HepG2 (cell line): Measurements from ENCODE around the gene IRF7. TPM values are rescaled to one million over a fixed set of nuclear protein-coding genes. Genes with fewer than 3 reads are reported as not detected.
A peak's percentile ranks its signal among the peaks of the same experiment; 100 is the strongest.

Experiments
- microRNA counts: library from miRNA; unstranded; fragments of <30 nt; microRNA quantifications from one replicate; lab custom pipeline; 2015
- microRNA-seq: library from miRNA; unstranded; fragments of <30 nt; microRNA quantifications from one replicate; pipeline ENCODE4, GENCODE V29; 2020
- polyA plus RNA-seq, 8 experiments: library from polyadenylated mRNA; depleted of rRNA in 3 of 8; stranded (reverse) in 7 of 8; unstranded in 1 of 8; fragments of >200 nt; fragmentation: Illumina TruSeq in 4 of 8; extraction: Trizol in 4 of 8; gene quantifications; 2 replicates each; pipeline versions ENCODE4 v1.2.1 to v1.2.3, GENCODE V29; 2011 to 2016; ENCODE audit warnings: low read depth in 4 of 8, missing spikeins in 1 of 8, mixed read lengths in 1 of 8; ENCODE audit not compliant: insufficient read depth in 1 of 8
- small RNA-seq, 3 experiments: library from RNA; depleted of rRNA; stranded (forward); fragments of <200 nt; gene quantifications; one replicate each; pipeline ENCODE3, GENCODE V24; 2012; ENCODE audit warnings: low read depth in 2 of 3, low replicate concordance in 1 of 3; ENCODE audit not compliant: insufficient read length in 3 of 3, insufficient read depth in 2 of 3
- total RNA-seq, 5 experiments: library from RNA; depleted of rRNA; stranded (reverse); fragments of >200 nt; fragmentation: Illumina TruSeq; extraction: Trizol; gene quantifications; 2 replicates each; pipeline ENCODE4 v1.2.3, GENCODE V29; 2016; ENCODE audit warnings: low read depth in 1 of 5

The IRF7 gene
- total and polyA plus RNA-seq, 2 of the 13 experiments (the other 11 are each of a cell fraction or from before 2014, with no cell fraction given) = not detected

MicroRNAs encoded within 50 kb of the gene (microRNA counts, 767-probe panel; counts per million panel counts)
- not detected for microRNA hsa-miR-210 (lab: Ali Mortazavi, UCI)

Small RNAs within 50 kb of the gene (microRNA-seq; reads per million reads assigned to microRNA genes)
- 162 reads per million, percentile 78 among the genes with 10 or more reads in this experiment for gene MIR210

Small RNAs within 50 kb of the gene (small RNA-seq; reads per million reads assigned to genes)
- gene MIR210 = 20.8 to 2,495 (median 1,175) reads per million in 3 experiments

Other genes starting within 250 kb of the IRF7 start
- gene B4GALNT4, start 246.5 kb downstream of the IRF7 start, total RNA-seq (2016; rRNA removed; fragmentation: Illumina TruSeq; extraction: Trizol) = 24.8 and 50.1 TPM in 2 replicates
- 30.5 and 34.4 TPM in 2 replicates for gene B4GALNT4, start 246.5 kb downstream of the IRF7 start, polyA plus RNA-seq (2011; rRNA removed)
- gene PKP3, start 221.7 kb downstream of the IRF7 start, total RNA-seq (2016; rRNA removed; fragmentation: Illumina TruSeq; extraction: Trizol) = 21.1 and 28.7 TPM in 2 replicates
- 18.0 and 25.1 TPM in 2 replicates for gene PKP3, start 221.7 kb downstream of the IRF7 start, polyA plus RNA-seq (2011; rRNA removed)
- 0.80 and 2.1 TPM in 2 replicates for gene SIGIRR, start 201.0 kb downstream of the IRF7 start, total RNA-seq (2016; rRNA removed; fragmentation: Illumina TruSeq; extraction: Trizol)
- gene SIGIRR, start 201.0 kb downstream of the IRF7 start, polyA plus RNA-seq (2011; rRNA removed) = 1.2 and 2.1 TPM in 2 replicates
- 1.5 and 8.9 TPM in 2 replicates for gene ANO9, start 173.9 kb downstream of the IRF7 start, total RNA-seq (2016; rRNA removed; fragmentation: Illumina TruSeq; extraction: Trizol)
- 14.3 and 19.9 TPM in 2 replicates for gene ANO9, start 173.9 kb downstream of the IRF7 start, polyA plus RNA-seq (2011; rRNA removed)
- gene PTDSS2, start 165.7 kb downstream of the IRF7 start, total RNA-seq (2016; rRNA removed; fragmentation: Illumina TruSeq; extraction: Trizol) = 11.3 and 21.7 TPM in 2 replicates
- 26.4 and 37.6 TPM in 2 replicates for gene PTDSS2, start 165.7 kb downstream of the IRF7 start, polyA plus RNA-seq (2011; rRNA removed)
- 74.1 and 81.3 TPM in 2 replicates for gene RNH1, start 108.7 kb downstream of the IRF7 start, total RNA-seq (2016; rRNA removed; fragmentation: Illumina TruSeq; extraction: Trizol)
- gene RNH1, start 108.7 kb downstream of the IRF7 start, polyA plus RNA-seq (2011; rRNA removed) = 36.0 and 51.4 TPM in 2 replicates
- 47.5 and 50.0 TPM in 2 replicates for gene HRAS, start 80.4 kb downstream of the IRF7 start, total RNA-seq (2016; rRNA removed; fragmentation: Illumina TruSeq; extraction: Trizol)
- 32.9 TPM in 2 replicates for gene HRAS, start 80.4 kb downstream of the IRF7 start, polyA plus RNA-seq (2011; rRNA removed)
- 0.08 and 0.11 TPM in 2 replicates for gene LRRC56, start 78.4 kb downstream of the IRF7 start, total RNA-seq (2016; rRNA removed; fragmentation: Illumina TruSeq; extraction: Trizol)
- 0.29 and 0.46 TPM in 2 replicates for gene LRRC56, start 78.4 kb downstream of the IRF7 start, polyA plus RNA-seq (2011; rRNA removed)
- 0.25 and 1.1 TPM in 2 replicates for gene LMNTD2, start 55.2 kb downstream of the IRF7 start, total RNA-seq (2016; rRNA removed; fragmentation: Illumina TruSeq; extraction: Trizol)
- 3.1 and 3.6 TPM in 2 replicates for gene LMNTD2, start 55.2 kb downstream of the IRF7 start, polyA plus RNA-seq (2011; rRNA removed)
- 13.1 and 20.2 TPM in 2 replicates for gene RASSF7, start 55.0 kb downstream of the IRF7 start, total RNA-seq (2016; rRNA removed; fragmentation: Illumina TruSeq; extraction: Trizol)
- gene RASSF7, start 55.0 kb downstream of the IRF7 start, polyA plus RNA-seq (2011; rRNA removed) = 28.6 and 36.4 TPM in 2 replicates
- 13.7 and 16.7 TPM in 2 replicates for gene PHRF1, start 39.5 kb downstream of the IRF7 start, total RNA-seq (2016; rRNA removed; fragmentation: Illumina TruSeq; extraction: Trizol)
- gene PHRF1, start 39.5 kb downstream of the IRF7 start, polyA plus RNA-seq (2011; rRNA removed) = 8.2 and 11.2 TPM in 2 replicates
- gene CDHR5, start 9.0 kb upstream of the IRF7 start, total RNA-seq (2016; rRNA removed; fragmentation: Illumina TruSeq; extraction: Trizol) = 0.21 and 0.46 TPM in 2 replicates
- gene CDHR5, start 9.0 kb upstream of the IRF7 start, polyA plus RNA-seq (2011; rRNA removed) = 0.68 and 0.71 TPM in 2 replicates
- not detected in 2 replicates for gene SCT, start 11.2 kb upstream of the IRF7 start, total RNA-seq (2016; rRNA removed; fragmentation: Illumina TruSeq; extraction: Trizol)
- gene SCT, start 11.2 kb upstream of the IRF7 start, polyA plus RNA-seq (2011; rRNA removed) = not detected in 2 replicates
- 0.13 TPM in 1 of 2 replicates, not detected in the other for gene DRD4, start 21.3 kb upstream of the IRF7 start, total RNA-seq (2016; rRNA removed; fragmentation: Illumina TruSeq; extraction: Trizol)
- 0.09 TPM in 2 replicates for gene DRD4, start 21.3 kb upstream of the IRF7 start, polyA plus RNA-seq (2011; rRNA removed)
- gene DEAF1, start 79.3 kb upstream of the IRF7 start, total RNA-seq (2016; rRNA removed; fragmentation: Illumina TruSeq; extraction: Trizol) = 18.2 and 29.6 TPM in 2 replicates
- gene DEAF1, start 79.3 kb upstream of the IRF7 start, polyA plus RNA-seq (2011; rRNA removed) = 22.3 and 31.6 TPM in 2 replicates
- gene TMEM80, start 79.9 kb upstream of the IRF7 start, total RNA-seq (2016; rRNA removed; fragmentation: Illumina TruSeq; extraction: Trizol) = 2.7 and 5.6 TPM in 2 replicates
- 17.1 and 20.9 TPM in 2 replicates for gene TMEM80, start 79.9 kb upstream of the IRF7 start, polyA plus RNA-seq (2011; rRNA removed)
- gene EPS8L2, start 90.3 kb upstream of the IRF7 start, total RNA-seq (2016; rRNA removed; fragmentation: Illumina TruSeq; extraction: Trizol) = 55.6 and 89.3 TPM in 2 replicates
- 416 and 597 TPM in 2 replicates for gene EPS8L2, start 90.3 kb upstream of the IRF7 start, polyA plus RNA-seq (2011; rRNA removed)
- 240 and 336 TPM in 2 replicates for gene TALDO1, start 131.5 kb upstream of the IRF7 start, total RNA-seq (2016; rRNA removed; fragmentation: Illumina TruSeq; extraction: Trizol)
- gene TALDO1, start 131.5 kb upstream of the IRF7 start, polyA plus RNA-seq (2011; rRNA removed) = 88.1 and 107 TPM in 2 replicates
- 35.8 and 60.5 TPM in 2 replicates for gene GATD1, start 161.5 kb upstream of the IRF7 start, total RNA-seq (2016; rRNA removed; fragmentation: Illumina TruSeq; extraction: Trizol)
- gene GATD1, start 161.5 kb upstream of the IRF7 start, polyA plus RNA-seq (2011; rRNA removed) = 31.3 and 40.0 TPM in 2 replicates
- gene CEND1, start 174.1 kb upstream of the IRF7 start, total RNA-seq (2016; rRNA removed; fragmentation: Illumina TruSeq; extraction: Trizol) = not detected in 2 replicates
- not detected in 2 replicates for gene CEND1, start 174.1 kb upstream of the IRF7 start, polyA plus RNA-seq (2011; rRNA removed)
- 8.0 and 12.4 TPM in 2 replicates for gene SLC25A22, start 182.3 kb upstream of the IRF7 start, total RNA-seq (2016; rRNA removed; fragmentation: Illumina TruSeq; extraction: Trizol)
- 19.2 and 20.5 TPM in 2 replicates for gene SLC25A22, start 182.3 kb upstream of the IRF7 start, polyA plus RNA-seq (2011; rRNA removed)
- gene PIDD1, start 189.3 kb upstream of the IRF7 start, total RNA-seq (2016; rRNA removed; fragmentation: Illumina TruSeq; extraction: Trizol) = 7.9 and 16.0 TPM in 2 replicates
- gene PIDD1, start 189.3 kb upstream of the IRF7 start, polyA plus RNA-seq (2011; rRNA removed) = 14.3 and 17.7 TPM in 2 replicates
- gene RPLP2, start 194.0 kb upstream of the IRF7 start, total RNA-seq (2016; rRNA removed; fragmentation: Illumina TruSeq; extraction: Trizol) = 2,049 and 2,106 TPM in 2 replicates
- gene RPLP2, start 194.0 kb upstream of the IRF7 start, polyA plus RNA-seq (2011; rRNA removed) = 895 and 978 TPM in 2 replicates
- gene PNPLA2, start 203.0 kb upstream of the IRF7 start, total RNA-seq (2016; rRNA removed; fragmentation: Illumina TruSeq; extraction: Trizol) = 4.8 and 10.5 TPM in 2 replicates
- 43.2 and 58.1 TPM in 2 replicates for gene PNPLA2, start 203.0 kb upstream of the IRF7 start, polyA plus RNA-seq (2011; rRNA removed)
- gene CRACR2B, start 212.0 kb upstream of the IRF7 start, total RNA-seq (2016; rRNA removed; fragmentation: Illumina TruSeq; extraction: Trizol) = 8.9 and 14.9 TPM in 2 replicates
- 21.0 and 27.7 TPM in 2 replicates for gene CRACR2B, start 212.0 kb upstream of the IRF7 start, polyA plus RNA-seq (2011; rRNA removed)
- gene CD151, start 217.0 kb upstream of the IRF7 start, total RNA-seq (2016; rRNA removed; fragmentation: Illumina TruSeq; extraction: Trizol) = 54.0 and 125 TPM in 2 replicates
- 197 and 287 TPM in 2 replicates for gene CD151, start 217.0 kb upstream of the IRF7 start, polyA plus RNA-seq (2011; rRNA removed)
- gene POLR2L, start 226.6 kb upstream of the IRF7 start, total RNA-seq (2016; rRNA removed; fragmentation: Illumina TruSeq; extraction: Trizol) = 114 and 146 TPM in 2 replicates
- 104 and 115 TPM in 2 replicates for gene POLR2L, start 226.6 kb upstream of the IRF7 start, polyA plus RNA-seq (2011; rRNA removed)
- 13.2 and 31.7 TPM in 2 replicates for gene TSPAN4, start 226.9 kb upstream of the IRF7 start, total RNA-seq (2016; rRNA removed; fragmentation: Illumina TruSeq; extraction: Trizol)
- gene TSPAN4, start 226.9 kb upstream of the IRF7 start, polyA plus RNA-seq (2011; rRNA removed) = 68.3 and 88.5 TPM in 2 replicates